DMS53 (cell line): ENCODE data around the gene TIMM23B.
"Not testable (repeated sequence)": the region's sequence is repeated elsewhere in the genome, so short reads cannot be mapped to it uniquely, and the experiment has no call there.

Experiments
- DNase-seq: peaks from one replicate; lab custom pipeline; 2025; lab: John Stamatoyannopoulos, UW

TIMM23B gene

DNA sequence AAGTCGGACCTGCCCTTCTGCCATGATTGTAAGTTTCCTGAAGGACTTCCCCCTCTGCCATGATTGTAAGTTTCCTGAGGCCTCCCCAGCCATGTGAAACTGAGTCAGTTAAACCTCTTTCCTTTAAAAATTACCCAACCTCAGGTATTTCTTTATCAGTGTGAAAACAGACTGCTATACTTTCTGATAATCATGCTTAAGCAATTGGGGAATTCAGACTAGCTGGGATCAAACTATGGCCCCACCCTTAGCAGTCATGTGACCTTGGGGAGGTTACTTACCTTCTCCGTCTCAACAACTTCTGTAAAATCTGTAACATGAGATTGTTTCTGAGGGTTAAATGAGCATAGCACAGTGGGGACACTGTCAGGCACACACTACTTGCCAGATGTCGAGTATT is 45.4 kb downstream of the TIMM23B start:
- DNase-seq = not testable (repeated sequence)

DNA sequence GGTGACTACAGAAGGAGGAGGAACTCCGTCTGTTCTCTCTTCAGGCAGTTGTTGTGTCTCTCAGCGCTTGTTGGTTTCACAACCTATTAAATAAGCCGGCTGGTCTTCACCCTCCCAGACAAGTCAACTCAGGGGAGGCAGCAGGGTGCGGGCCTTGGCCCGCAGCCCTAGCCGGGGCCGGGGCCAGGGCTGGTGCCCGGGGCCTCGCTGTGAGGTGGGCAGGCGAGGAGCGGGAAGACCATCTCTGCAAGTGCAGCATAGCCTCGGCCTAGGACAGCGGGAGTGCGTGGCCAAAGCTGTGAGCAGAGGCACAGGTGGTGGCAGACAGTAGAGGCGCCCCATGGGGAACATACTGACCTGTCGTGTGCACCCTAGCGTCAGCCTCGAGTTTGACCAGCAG is 46.5 kb downstream of the TIMM23B start, which contains the start of gene AGAP6:
TSS of gene AGAP6 (plus strand) at position 31 of the 400 bp plus-strand sequence. CDS start at position 341, 310 bp downstream.
- DNase-seq = not testable (repeated sequence)

DNA sequence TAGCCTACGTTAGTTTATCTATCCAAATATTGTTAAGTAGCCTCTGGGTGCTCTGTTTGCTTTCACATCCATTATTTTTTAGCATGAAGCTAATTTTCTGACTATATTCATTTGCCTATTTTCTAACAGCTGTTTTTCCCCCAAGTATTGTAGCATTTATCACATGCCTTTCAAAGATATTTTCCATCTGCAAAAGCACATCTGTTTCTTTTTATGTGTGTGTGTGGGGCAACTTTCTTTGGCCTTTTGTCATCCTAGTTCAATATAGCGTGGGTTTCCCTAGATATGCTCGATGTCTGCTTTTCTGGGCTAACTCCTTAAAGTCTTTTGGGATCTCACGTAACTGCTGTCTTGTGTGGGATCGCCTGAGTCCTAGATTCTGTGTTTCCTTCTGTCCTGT is 53.5 kb downstream of the TIMM23B start:
- DNase-seq = not testable (repeated sequence)

DNA sequence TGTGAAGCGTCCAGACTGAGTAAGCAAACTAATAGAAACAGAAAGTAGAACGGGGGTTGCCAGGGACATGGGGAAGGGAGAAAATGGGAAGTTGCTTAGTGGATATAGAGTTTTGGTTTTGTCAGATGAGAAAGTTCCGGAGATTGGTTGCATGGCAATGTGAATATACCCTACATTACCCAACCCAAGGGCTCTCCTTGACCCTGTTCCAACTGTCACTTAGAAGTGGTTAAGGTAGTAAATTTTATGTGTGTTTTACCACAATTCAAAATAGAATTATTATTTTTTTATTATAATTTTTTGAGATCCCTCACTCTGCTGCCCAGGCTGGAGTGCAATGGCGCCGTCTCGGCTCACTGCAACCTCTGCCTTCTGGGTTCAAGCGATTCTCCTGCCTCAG is 72.2 kb downstream of the TIMM23B start:
- DNase-seq = not testable (repeated sequence)

DNA sequence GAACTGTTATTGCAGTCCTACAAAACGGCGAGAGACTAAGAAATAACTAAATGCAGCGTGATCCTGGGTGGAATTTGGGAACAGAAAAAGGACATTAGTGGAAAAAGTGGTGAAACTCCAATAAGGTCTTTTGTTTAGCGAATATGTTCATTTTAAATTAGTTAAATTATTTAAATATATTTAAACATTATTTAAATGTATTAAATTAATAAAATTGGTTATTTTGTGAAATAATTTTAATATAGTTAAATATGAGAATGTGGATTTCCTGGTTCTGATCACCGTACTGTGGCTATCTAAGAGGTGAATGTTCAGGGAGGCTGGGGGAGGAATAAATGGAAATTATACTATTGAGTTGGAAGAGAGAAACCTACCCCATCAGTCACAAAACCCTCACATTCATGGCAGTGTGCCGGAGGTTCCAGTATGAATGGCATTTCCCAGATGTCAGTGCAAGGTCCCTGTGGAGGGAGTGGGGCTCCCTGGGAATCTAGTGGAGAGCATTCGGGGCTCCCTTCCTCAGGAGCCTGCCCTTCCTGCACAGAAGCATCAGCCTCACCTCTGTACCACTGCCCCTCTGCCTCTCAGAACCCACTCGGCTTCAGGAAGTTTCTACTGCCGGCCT is 73.9 kb downstream of the TIMM23B start:
- DNase-seq = not testable (repeated sequence)

DNA sequence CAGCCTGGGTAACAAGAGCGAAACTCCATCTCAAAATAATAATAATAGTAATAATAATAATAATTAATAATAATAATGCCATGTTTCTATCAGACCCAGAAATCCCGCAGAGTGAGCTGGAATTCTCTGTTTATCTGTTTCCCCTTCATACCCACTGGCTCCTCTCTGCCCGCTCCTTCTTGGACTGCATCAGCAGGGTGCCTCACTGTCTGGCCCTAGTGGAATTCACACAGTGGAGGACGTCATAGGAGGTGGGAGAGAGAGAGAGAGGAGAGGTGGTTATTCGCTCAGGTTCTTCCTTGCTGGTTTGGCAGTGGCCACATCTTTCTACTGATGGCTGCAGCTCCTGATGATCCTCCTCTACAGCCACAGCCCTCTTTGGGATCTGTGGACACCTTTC is 75.1 kb downstream of the TIMM23B start:
- not testable (repeated sequence) for DNase-seq

DNA sequence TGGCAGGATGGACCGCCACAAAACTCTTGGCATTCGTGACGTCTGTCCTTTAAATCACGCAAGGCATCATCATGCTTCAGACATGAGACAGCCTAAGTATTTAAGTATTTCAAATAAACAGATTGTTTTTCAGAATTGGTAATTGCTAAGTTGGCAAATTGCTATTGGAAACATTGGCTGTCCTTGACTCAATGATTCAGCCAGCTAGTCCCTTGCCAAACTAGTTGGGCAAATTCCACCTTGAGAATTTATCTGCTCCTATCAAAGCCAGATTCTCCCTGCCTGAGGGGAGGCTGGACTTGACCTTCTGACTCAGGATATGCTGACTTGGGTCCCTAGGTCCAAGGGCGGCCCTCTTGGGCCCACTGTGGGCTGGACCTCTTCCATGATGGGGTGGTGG is 75.8 kb downstream of the TIMM23B start:
- not testable (repeated sequence) for DNase-seq

DNA sequence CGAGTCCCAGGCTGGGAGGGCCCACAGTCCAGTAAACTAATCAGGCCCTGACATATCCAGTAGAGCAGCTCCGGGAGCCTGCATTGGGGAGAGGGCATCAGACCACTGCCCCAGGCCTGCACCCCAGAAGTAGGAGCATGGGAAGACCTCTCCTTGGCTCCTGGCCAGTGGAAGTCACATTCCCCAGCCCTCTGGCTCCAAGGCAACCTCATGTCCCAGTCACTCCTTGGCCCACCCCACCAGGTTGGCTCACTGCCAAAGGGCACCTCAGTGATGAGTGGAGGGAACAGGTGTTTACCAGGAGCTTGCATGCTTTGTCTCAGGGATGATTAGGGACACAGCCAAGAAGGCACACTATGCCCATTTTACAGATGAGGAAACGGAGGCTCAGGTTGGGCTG is 77.4 kb downstream of the TIMM23B start:
- peak; percentile 24 for DNase-seq

DNA sequence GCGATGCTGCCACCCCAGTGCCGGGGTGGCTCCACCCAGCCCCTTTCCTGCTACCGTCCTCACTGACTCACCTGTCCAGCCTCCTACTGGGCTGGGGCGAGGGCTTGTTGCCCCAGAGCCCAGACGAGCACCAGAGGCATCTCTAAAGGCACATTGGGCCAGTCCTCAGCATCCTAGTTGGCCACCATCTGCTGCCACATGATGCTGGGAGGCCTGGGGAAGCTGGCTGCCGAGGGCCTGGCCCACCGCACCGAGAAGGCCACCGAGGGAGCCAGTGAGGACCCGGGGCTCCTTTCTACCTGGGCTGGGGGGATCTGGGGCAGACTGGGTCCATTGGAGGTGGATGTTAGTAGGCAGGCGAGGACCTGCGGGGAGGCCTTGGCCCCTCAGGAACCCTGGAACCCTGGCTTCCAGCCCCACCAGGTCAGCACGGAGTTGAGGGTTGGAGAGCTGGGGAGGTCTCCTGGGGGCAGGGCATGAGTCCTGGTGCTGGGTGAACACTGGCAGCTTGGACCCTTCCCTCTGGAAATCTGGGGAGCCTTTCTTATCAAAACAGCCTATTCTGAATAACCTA is 78.7 kb downstream of the TIMM23B start:
- not testable (repeated sequence) for DNase-seq

DNA sequence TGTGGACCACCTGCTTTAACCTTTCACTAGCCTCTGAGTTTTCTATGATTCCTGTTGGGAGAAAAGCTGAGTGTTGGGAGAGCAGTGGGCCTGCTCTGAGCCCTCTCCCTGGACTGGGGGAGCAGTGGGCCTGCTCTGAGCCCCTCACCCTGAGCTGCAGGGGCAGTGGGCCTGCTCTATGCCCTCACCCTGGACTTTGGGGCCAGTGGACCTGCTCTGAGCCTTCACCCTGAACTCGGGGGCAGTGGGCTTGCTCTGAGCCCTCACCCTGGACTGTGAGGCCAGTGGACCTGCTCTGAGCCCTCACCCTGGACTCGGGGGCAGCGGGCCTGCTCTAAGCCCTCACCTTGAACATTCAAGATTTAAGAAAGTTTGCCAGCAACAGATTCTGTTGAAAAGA is 79.8 kb downstream of the TIMM23B start:
- DNase-seq = no peak
